Measurements from ENCODE around the gene TSHZ2. TPM values are rescaled to one million over a fixed set of nuclear protein-coding genes. Genes with fewer than 3 reads are reported as not detected.

TSHZ2 gene
- total RNA-seq, 1 donor from 2014 or later, result 0.06 TPM

GRCh38 chr20:53142225-53143127 lies 170.3 kb downstream of the TSHZ2 start:
- DNase-seq (ENCODE audit: low read depth), result no peak
- no peak overlapping the region for H3K4me3 ChIP-seq (ENCODE audit: low read depth, low read length)
- TF ChIP-seq CTCF (conservative IDR thresholded peaks at IDR 0.05; ENCODE audit: low read depth, low read length), result no peak

- TF ChIP-seq CTCF (conservative IDR thresholded peaks at IDR 0.05; ENCODE audit: low read depth, low read length), result no peak
- no peak overlapping the region for H3K4me3 ChIP-seq (ENCODE audit: low read depth, low read length)
- DNase-seq (ENCODE audit: low read depth), result no peak
Observed at GRCh38 chr20:53146201-53146891, 174.2 kb downstream of the TSHZ2 start.

- TF ChIP-seq CTCF (conservative IDR thresholded peaks at IDR 0.05; ENCODE audit: low read depth, low read length), result no peak
- DNase-seq (ENCODE audit: low read depth), result no peak
- no peak overlapping the region for H3K4me3 ChIP-seq (ENCODE audit: low read depth, low read length)
Observed at GRCh38 chr20:53148771-53149147, 176.6 kb downstream of the TSHZ2 start.

GRCh38 chr20:53149148-53149889 lies 177.2 kb downstream of the TSHZ2 start:
- TF ChIP-seq CTCF (conservative IDR thresholded peaks at IDR 0.05; ENCODE audit: low read depth, low read length), result no peak
- DNase-seq (ENCODE audit: low read depth), result no peak
- no peak overlapping the region for H3K4me3 ChIP-seq (ENCODE audit: low read depth, low read length)

GRCh38 chr20:53149890-53150205 lies 177.7 kb downstream of the TSHZ2 start:
- TF ChIP-seq CTCF (conservative IDR thresholded peaks at IDR 0.05; ENCODE audit: low read depth, low read length), result no peak
- H3K4me3 ChIP-seq (ENCODE audit: low read depth, low read length), result no peak overlapping the region
- no peak for DNase-seq (ENCODE audit: low read depth)

GRCh38 chr20:53150532-53150931 lies 178.4 kb downstream of the TSHZ2 start:
- DNase-seq (ENCODE audit: low read depth), result no peak
- H3K4me3 ChIP-seq (ENCODE audit: low read depth, low read length), result no peak overlapping the region
- no peak for TF ChIP-seq CTCF (conservative IDR thresholded peaks at IDR 0.05; ENCODE audit: low read depth, low read length)
